Measurements from ENCODE around the gene LAPTM5.
"Not testable (repeated sequence)": the region's sequence is repeated elsewhere in the genome, so short reads cannot be mapped to it uniquely, and the experiment has no call there.

The LAPTM5 gene

GRCh38 chr1:30774550-30775432, 17.2 kb upstream of the LAPTM5 start:
- no peak for DNase-seq (ENCODE audit: low read depth in 1 of 2, low spot score in 1 of 2)
- in situ Hi-C loops (cut with HindIII; ENCODE audit: low pct_unique_long_range_greater_than_20kb, low sequenced_read_pairs), result no loop called here
- TF ChIP-seq JUND (IDR thresholded peaks at IDR 0.05; ENCODE audit: low read depth), result no peak

GRCh38 chr1:30773722-30774358, 16.3 kb upstream of the LAPTM5 start:
- no peak for DNase-seq (ENCODE audit: low read depth in 1 of 2, low spot score in 1 of 2)
- TF ChIP-seq JUND (IDR thresholded peaks at IDR 0.05; ENCODE audit: low read depth), result no peak
- in situ Hi-C loops (cut with HindIII; ENCODE audit: low pct_unique_long_range_greater_than_20kb, low sequenced_read_pairs), result no loop called here

- DNase-seq (ENCODE audit: low read depth in 1 of 2, low spot score in 1 of 2), result no peak
- TF ChIP-seq JUND (IDR thresholded peaks at IDR 0.05; ENCODE audit: low read depth), result no peak
- in situ Hi-C loops (cut with HindIII; ENCODE audit: low pct_unique_long_range_greater_than_20kb, low sequenced_read_pairs), result no loop called here
Observed at GRCh38 chr1:30771005-30771404, 13.4 kb upstream of the LAPTM5 start.

GRCh38 chr1:30770150-30770549, 12.6 kb upstream of the LAPTM5 start:
- TF ChIP-seq JUND (IDR thresholded peaks at IDR 0.05; ENCODE audit: low read depth), result no peak
- no peak for DNase-seq (ENCODE audit: low read depth in 1 of 2, low spot score in 1 of 2)
- in situ Hi-C loops (cut with HindIII; ENCODE audit: low pct_unique_long_range_greater_than_20kb, low sequenced_read_pairs), result no loop called here

GRCh38 chr1:30768830-30769718, 11.5 kb upstream of the LAPTM5 start:
- DNase-seq (ENCODE audit: low read depth in 1 of 2, low spot score in 1 of 2), result no peak
- in situ Hi-C loops (cut with HindIII; ENCODE audit: low pct_unique_long_range_greater_than_20kb, low sequenced_read_pairs), result no loop called here
- no peak for TF ChIP-seq JUND (IDR thresholded peaks at IDR 0.05; ENCODE audit: low read depth)

GRCh38 chr1:30768159-30768829, 10.7 kb upstream of the LAPTM5 start:
- DNase-seq (ENCODE audit: low read depth in 1 of 2, low spot score in 1 of 2), result no peak
- in situ Hi-C loops (cut with HindIII; ENCODE audit: low pct_unique_long_range_greater_than_20kb, low sequenced_read_pairs), result no loop called here
- TF ChIP-seq JUND (IDR thresholded peaks at IDR 0.05; ENCODE audit: low read depth), result no peak

- DNase-seq (ENCODE audit: low read depth in 1 of 2, low spot score in 1 of 2); in situ Hi-C loops (cut with HindIII; ENCODE audit: low pct_unique_long_range_greater_than_20kb, low sequenced_read_pairs): not testable (repeated sequence)
Observed at GRCh38 chr1:30766948-30767347, 9.4 kb upstream of the LAPTM5 start.

GRCh38 chr1:30765556-30766434, 8.2 kb upstream of the LAPTM5 start:
- DNase-seq (ENCODE audit: low read depth in 1 of 2, low spot score in 1 of 2), result no peak
- in situ Hi-C loops (cut with HindIII; ENCODE audit: low pct_unique_long_range_greater_than_20kb, low sequenced_read_pairs), result no loop called here
- TF ChIP-seq JUND (IDR thresholded peaks at IDR 0.05; ENCODE audit: low read depth), result no peak

GRCh38 chr1:30764939-30765555, 7.5 kb upstream of the LAPTM5 start:
- in situ Hi-C loops (cut with HindIII; ENCODE audit: low pct_unique_long_range_greater_than_20kb, low sequenced_read_pairs), result no loop called here
- TF ChIP-seq JUND (IDR thresholded peaks at IDR 0.05; ENCODE audit: low read depth), result no peak
- DNase-seq (ENCODE audit: low read depth in 1 of 2, low spot score in 1 of 2), result no peak

- DNase-seq (ENCODE audit: low read depth in 1 of 2, low spot score in 1 of 2), result no peak
- no peak for TF ChIP-seq JUND (IDR thresholded peaks at IDR 0.05; ENCODE audit: low read depth)
- in situ Hi-C loops (cut with HindIII; ENCODE audit: low pct_unique_long_range_greater_than_20kb, low sequenced_read_pairs), result no loop called here
Observed at GRCh38 chr1:30764396-30764795, 6.8 kb upstream of the LAPTM5 start.

- no peak for DNase-seq (ENCODE audit: low read depth in 1 of 2, low spot score in 1 of 2)
- in situ Hi-C loops (cut with HindIII; ENCODE audit: low pct_unique_long_range_greater_than_20kb, low sequenced_read_pairs), result no loop called here
- no peak for TF ChIP-seq JUND (IDR thresholded peaks at IDR 0.05; ENCODE audit: low read depth)
Observed at GRCh38 chr1:30763651-30764248, 6.2 kb upstream of the LAPTM5 start.

Measured in T47D (cell line).